Right cardiac atrium (tissue), 5 donors: ENCODE data around the gene CFC1. TPM values are rescaled to one million over a fixed set of nuclear protein-coding genes. Genes with fewer than 3 reads are reported as not detected.
"Not testable (repeated sequence)": the region's sequence is repeated elsewhere in the genome, so short reads cannot be mapped to it uniquely, and the experiment has no call there.

Experiments used
- ATAC-seq, 2 donors: fragments of 200-7000 bp; cut with Tn5 transposase; one replicate each; pipeline versions ENCODE4 v1.8.0 to v1.9.1; 2020; ENCODE audit warnings: moderate library complexity in 2 of 2, mild to moderate bottlenecking in 1 of 2
- DNase-seq, 3 donors: peaks; one replicate each; pipeline ENCODE4 v3.0.0-alpha.2; 2020
- H3K27ac ChIP-seq: one replicate; pipeline ENCODE4 v1.5.1; 2013; ENCODE audit warnings: mild to moderate bottlenecking, low read length, control low read depth, moderate library complexity
- H3K27me3 ChIP-seq: one replicate; pipeline ENCODE4 v1.6.1; 2013; ENCODE audit not compliant: control insufficient read depth, insufficient read depth
- H3K4me1 ChIP-seq: one replicate; pipeline ENCODE4 v1.6.1; 2013; ENCODE audit warnings: low read length; ENCODE audit not compliant: control insufficient read depth, insufficient read depth
- H3K4me3 ChIP-seq: one replicate; pipeline ENCODE4 v1.5.1; 2013; ENCODE audit warnings: low read length, control low read depth
- H3K9me3 ChIP-seq: one replicate; pipeline ENCODE4 v1.6.1; 2013; ENCODE audit warnings: low read length; ENCODE audit not compliant: control insufficient read depth
- WGBS: extraction: QIAGEN DNeasy Blood & Tissue Kit; methylation state at CpG from one replicate; pipeline ENCODE4 v1.1.7; 2013; 5-methylcytosine and 5-hydroxymethylcytosine counted together
- intact Hi-C, 4 donors: fragments of 100-400 bp; cut with DNase I; formaldehyde crosslinking; loops; one replicate each; pipeline versions ENCODE4 v1.11.0 to v1.14.0; 2022 to 2023
- polyA plus RNA-seq: library from polyadenylated mRNA; stranded (reverse); fragments of 200-250 nt; gene quantifications from one replicate; pipeline ENCODE4 v1.2.3, GENCODE V29; 2013
- total RNA-seq, 4 donors: library from RNA; stranded (reverse); fragmentation: NEBNext Ultra II Directional; extraction: Animal tissue kit (Norgen Biotek cat#: 25700); gene quantifications; one replicate each; pipeline ENCODE4 v1.2.1, GENCODE V29; 2021
- donor health status: healthy with polysubstance abuse.
- donor health status: DM: no; HTN: yes; CAD: no.
- donor health status: DM: no; HTN: no; CAD: no.
- donor health status: DM: no; HTN: yes; CAD: no; lungs with severe emphysema.
- donor health status: DM: yes; HTN: yes; CAD: no.

CFC1 gene
- total and polyA plus RNA-seq, 5 donors, result 0.25 to 2.8 (median 0.45) TPM

- H3K27ac ChIP-seq, H3K9me3 ChIP-seq, H3K4me1 ChIP-seq, intact Hi-C loops, H3K27me3 ChIP-seq, DNase-seq, H3K4me3 ChIP-seq: not testable (repeated sequence)
- ATAC-seq, result peak; percentile 92
- 0% methylated on average over 1 of the region's 12 CpGs for WGBS
Measured at GRCh38 chr2:130543785-130544528, 55.4 kb downstream of the CFC1 start.

- H3K4me3 ChIP-seq, H3K27me3 ChIP-seq, DNase-seq, H3K4me1 ChIP-seq, H3K9me3 ChIP-seq, H3K27ac ChIP-seq, ATAC-seq, intact Hi-C loops: not testable (repeated sequence)
- no CpG with 5 or more reads among the region's 4 CpGs for WGBS
Measured at GRCh38 chr2:130542789-130543188, 56.6 kb downstream of the CFC1 start.

Other genes with a start within 250 kb of the CFC1 start
- gene PTPN18, start 243.5 kb downstream of the CFC1 start, total RNA-seq, result 10 to 100 TPM; 22.9 to 26.0 (median 24.8) TPM
- gene PTPN18, start 243.5 kb downstream of the CFC1 start, polyA plus RNA-seq, result 16.4 TPM
- 1 to 10 TPM in 3 of 4 donors, under 1 TPM in 1; 0.79 to 4.5 (median 3.0) TPM for gene POTEI, start 90.2 kb downstream of the CFC1 start, total RNA-seq
- gene POTEI, start 90.2 kb downstream of the CFC1 start, polyA plus RNA-seq, result 0.16 TPM
- gene CFC1B, start 78.4 kb downstream of the CFC1 start, total RNA-seq, result not detected
- gene CFC1B, start 78.4 kb downstream of the CFC1 start, polyA plus RNA-seq, result not detected
- gene POTEJ, start 11.9 kb upstream of the CFC1 start, total RNA-seq, result 1 to 10 TPM in 3 of 4 donors, under 1 TPM in 1; 0.25 to 2.4 (median 1.9) TPM
- 0.02 TPM for gene POTEJ, start 11.9 kb upstream of the CFC1 start, polyA plus RNA-seq
- not detected for gene GPR148, start 129.5 kb upstream of the CFC1 start, total RNA-seq
- gene GPR148, start 129.5 kb upstream of the CFC1 start, polyA plus RNA-seq, result not detected
- gene AMER3, start 156.0 kb upstream of the CFC1 start, total RNA-seq, result not detected
- 0.02 TPM for gene AMER3, start 156.0 kb upstream of the CFC1 start, polyA plus RNA-seq
- gene ARHGEF4, start 237.3 kb upstream of the CFC1 start, total RNA-seq, result 1 to 10 TPM; 1.8 to 5.2 (median 2.9) TPM
- gene ARHGEF4, start 237.3 kb upstream of the CFC1 start, polyA plus RNA-seq, result 2.8 TPM